IPS-20b (cell line): Measurements from ENCODE around the gene CBX4.

Experiments
- H3K27ac ChIP-seq: one replicate; pipeline ENCODE4 v1.5.1; 2013; ENCODE audit warnings: low read length
- H3K27me3 ChIP-seq: 2 replicates; pipeline ENCODE4 v1.6.1; 2013; ENCODE audit warnings: mild to moderate bottlenecking, low read length, inconsistent platforms; ENCODE audit not compliant: insufficient read depth
- H3K36me3 ChIP-seq: 2 replicates; pipeline ENCODE4 v1.6.1; 2013; ENCODE audit warnings: low read depth, mild to moderate bottlenecking, inconsistent platforms, low read length, moderate library complexity; ENCODE audit not compliant: insufficient read depth
- H3K4me1 ChIP-seq: 2 replicates; pipeline ENCODE4 v1.6.1; 2013; ENCODE audit warnings: mild to moderate bottlenecking, control low read depth, inconsistent platforms, low read length, moderate library complexity; ENCODE audit not compliant: insufficient read depth
- H3K4me3 ChIP-seq: 2 replicates; pipeline ENCODE4 v1.5.1; 2013; ENCODE audit warnings: mild to moderate bottlenecking, low read length, inconsistent platforms
- H3K9ac ChIP-seq: 2 replicates; pipeline ENCODE4 v1.6.1; 2013; ENCODE audit warnings: low read depth, mild to moderate bottlenecking, inconsistent platforms, low read length, moderate library complexity
- H3K9me3 ChIP-seq: 2 replicates; pipeline ENCODE4 v1.6.1; 2013; ENCODE audit warnings: mild to moderate bottlenecking, low read depth, low read length, inconsistent platforms; ENCODE audit not compliant: insufficient read depth

Gene CBX4

GRCh38 chr17:79837888-79838521, 1.2 kb downstream of the CBX4 start:
- Histone ChIP-seq H3K27me3 (peaks cover 91% of the 10 kb centered on the region), H3K4me3 (peak overlapping the region; percentile 76), H3K36me3 (no peaks in the 10 kb centered on the region), H3K9me3 (peaks cover 12% of the 10 kb centered on the region; the same call in 1 of the 2 replicates), H3K4me1 (peaks cover 23% of the 10 kb centered on the region), H3K9ac (peak overlapping the region; percentile 60; the same call in 1 of the 2 replicates), H3K27ac (no peak overlapping the region)

- peaks cover 91% of the 10 kb centered on the region for H3K27me3 ChIP-seq
- H3K9ac ChIP-seq, result no peak overlapping the region; the same call in 1 of the 2 replicates
- peaks cover 24% of the 10 kb centered on the region for H3K4me1 ChIP-seq
- H3K36me3 ChIP-seq, result no peaks in the 10 kb centered on the region
- H3K27ac ChIP-seq, result no peak overlapping the region
- peaks cover 7% of the 10 kb centered on the region; the same call in 1 of the 2 replicates for H3K9me3 ChIP-seq
- peak overlapping the region; percentile 76 for H3K4me3 ChIP-seq
Measured at GRCh38 chr17:79836972-79837887, 2.0 kb downstream of the CBX4 start.

- peaks cover 91% of the 10 kb centered on the region for H3K27me3 ChIP-seq
- H3K9me3 ChIP-seq, result peaks cover 3% of the 10 kb centered on the region; the same call in 1 of the 2 replicates
- peaks cover 26% of the 10 kb centered on the region for H3K4me1 ChIP-seq
- H3K27ac ChIP-seq, result no peak overlapping the region
- H3K9ac ChIP-seq, result no peak overlapping the region
- H3K36me3 ChIP-seq, result no peaks in the 10 kb centered on the region
- peak overlapping the region; percentile 76; the same call in 1 of the 2 replicates for H3K4me3 ChIP-seq
Measured at GRCh38 chr17:79836510-79836971, 2.7 kb downstream of the CBX4 start.

- H3K4me3 ChIP-seq, result peak overlapping the region; percentile 76; the same call in 1 of the 2 replicates
- peaks cover 3% of the 10 kb centered on the region; the same call in 1 of the 2 replicates for H3K9me3 ChIP-seq
- H3K36me3 ChIP-seq, result no peaks in the 10 kb centered on the region
- peaks cover 91% of the 10 kb centered on the region for H3K27me3 ChIP-seq
- H3K4me1 ChIP-seq, result peaks cover 29% of the 10 kb centered on the region
- H3K9ac ChIP-seq, result no peak overlapping the region
- H3K27ac ChIP-seq, result no peak overlapping the region
Measured at GRCh38 chr17:79835953-79836509, 3.2 kb downstream of the CBX4 start.

- H3K27ac ChIP-seq, result no peak overlapping the region
- no peaks in the 10 kb centered on the region for H3K36me3 ChIP-seq
- peak overlapping the region; percentile 46; the same call in 1 of the 2 replicates for H3K4me3 ChIP-seq
- peaks cover 3% of the 10 kb centered on the region; the same call in 1 of the 2 replicates for H3K9me3 ChIP-seq
- H3K4me1 ChIP-seq, result peaks cover 29% of the 10 kb centered on the region
- H3K9ac ChIP-seq, result no peak overlapping the region
- peaks cover 91% of the 10 kb centered on the region for H3K27me3 ChIP-seq
Measured at GRCh38 chr17:79835470-79835899, 3.8 kb downstream of the CBX4 start.

- no peaks in the 10 kb centered on the region for H3K36me3 ChIP-seq
Measured at GRCh38 chr17:79834565-79835469, 4.4 kb downstream of the CBX4 start.

GRCh38 chr17:79833744-79834564, 5.3 kb downstream of the CBX4 start:
- H3K9ac ChIP-seq, result no peak overlapping the region
- no peak overlapping the region for H3K27ac ChIP-seq
- H3K9me3 ChIP-seq, result peaks cover 3% of the 10 kb centered on the region; the same call in 1 of the 2 replicates
- H3K36me3 ChIP-seq, result no peaks in the 10 kb centered on the region
- peaks cover 96% of the 10 kb centered on the region for H3K27me3 ChIP-seq
- H3K4me3 ChIP-seq, result no peak overlapping the region
- H3K4me1 ChIP-seq, result peaks cover 29% of the 10 kb centered on the region

More at GRCh38 chr17:79834565-79835469, 4.4 kb downstream of the CBX4 start:
- no peak overlapping the region; the same call in 1 of the 2 replicates for H3K4me3 ChIP-seq
- H3K27me3 ChIP-seq, result peaks cover 91% of the 10 kb centered on the region
- H3K9ac ChIP-seq, result no peak overlapping the region
- peaks cover 3% of the 10 kb centered on the region; the same call in 1 of the 2 replicates for H3K9me3 ChIP-seq
- peaks cover 29% of the 10 kb centered on the region for H3K4me1 ChIP-seq
- H3K27ac ChIP-seq, result no peak overlapping the region

- H3K36me3 ChIP-seq, result no peaks in the 10 kb centered on the region
- H3K9ac ChIP-seq, result no peak overlapping the region
- peaks cover 100% of the 10 kb centered on the region for H3K27me3 ChIP-seq
- H3K4me1 ChIP-seq, result peaks cover 25% of the 10 kb centered on the region
- H3K4me3 ChIP-seq, result no peak overlapping the region
- peaks cover 3% of the 10 kb centered on the region; the same call in 1 of the 2 replicates for H3K9me3 ChIP-seq
- H3K27ac ChIP-seq, result no peak overlapping the region
Measured at GRCh38 chr17:79833110-79833450, 6.2 kb downstream of the CBX4 start.

GRCh38 chr17:79832218-79833109, 6.8 kb downstream of the CBX4 start:
- H3K4me1 ChIP-seq, result peaks cover 20% of the 10 kb centered on the region; the same call in 1 of the 2 replicates
- H3K36me3 ChIP-seq, result no peaks in the 10 kb centered on the region
- peaks cover 3% of the 10 kb centered on the region; the same call in 1 of the 2 replicates for H3K9me3 ChIP-seq
- H3K4me3 ChIP-seq, result peak overlapping the region; percentile 35; the same call in 1 of the 2 replicates
- H3K27ac ChIP-seq, result no peak overlapping the region
- H3K9ac ChIP-seq, result no peak overlapping the region
- peaks cover 100% of the 10 kb centered on the region for H3K27me3 ChIP-seq
